ENCODE measurements around the gene HNRNPU.

The HNRNPU gene

GRCh38 chr1:244862699-244863490, 1.4 kb downstream of the HNRNPU start:
- DNase-seq: peak; percentile 96

GRCh38 chr1:244862354-244862698, 2.0 kb downstream of the HNRNPU start:
- DNase-seq: no peak

- DNase-seq: no peak
Observed at GRCh38 chr1:244861683-244862082, 2.7 kb downstream of the HNRNPU start.

GRCh38 chr1:244860914-244861610, 3.3 kb downstream of the HNRNPU start:
- DNase-seq: no peak

- DNase-seq: no peak
Observed at GRCh38 chr1:244860078-244860477, 4.3 kb downstream of the HNRNPU start.

GRCh38 chr1:244858357-244858756, 6.0 kb downstream of the HNRNPU start:
- DNase-seq: no peak

- DNase-seq: no peak
Observed at GRCh38 chr1:244857761-244858160, 6.6 kb downstream of the HNRNPU start.

- no peak for DNase-seq
Observed at GRCh38 chr1:244854865-244855578, 9.3 kb downstream of the HNRNPU start.

- DNase-seq: no peak
Observed at GRCh38 chr1:244854166-244854565, 10.2 kb downstream of the HNRNPU start.

GRCh38 chr1:244852694-244853093, 11.6 kb downstream of the HNRNPU start:
- DNase-seq: no peak

- no peak for DNase-seq
Observed at GRCh38 chr1:244851546-244852231, 12.7 kb downstream of the HNRNPU start.

GRCh38 chr1:244850896-244851295, 13.4 kb downstream of the HNRNPU start:
- no peak for DNase-seq

GRCh38 chr1:244850099-244850852, 14.1 kb downstream of the HNRNPU start:
- no peak for DNase-seq

- DNase-seq: no peak
Observed at GRCh38 chr1:244849189-244849866, 15.0 kb downstream of the HNRNPU start.

GRCh38 chr1:244846653-244847052, 17.7 kb downstream of the HNRNPU start:
- no peak for DNase-seq

GRCh38 chr1:244844155-244845121, 19.9 kb downstream of the HNRNPU start:
- no peak for DNase-seq

- DNase-seq: no peak
Observed at GRCh38 chr1:244843148-244843978, 21.0 kb downstream of the HNRNPU start.

- DNase-seq: no peak
Observed at GRCh38 chr1:244841273-244841927, 22.9 kb downstream of the HNRNPU start.

GRCh38 chr1:244840219-244840794, 24.0 kb downstream of the HNRNPU start:
- DNase-seq: no peak
